ENCODE measurements around the gene CHST14. TPM values are rescaled to one million over a fixed set of nuclear protein-coding genes. Genes with fewer than 3 reads are reported as not detected.

CHST14 gene
- total RNA-seq, 1 donor from 2014 or later: 6.0 TPM

DNA sequence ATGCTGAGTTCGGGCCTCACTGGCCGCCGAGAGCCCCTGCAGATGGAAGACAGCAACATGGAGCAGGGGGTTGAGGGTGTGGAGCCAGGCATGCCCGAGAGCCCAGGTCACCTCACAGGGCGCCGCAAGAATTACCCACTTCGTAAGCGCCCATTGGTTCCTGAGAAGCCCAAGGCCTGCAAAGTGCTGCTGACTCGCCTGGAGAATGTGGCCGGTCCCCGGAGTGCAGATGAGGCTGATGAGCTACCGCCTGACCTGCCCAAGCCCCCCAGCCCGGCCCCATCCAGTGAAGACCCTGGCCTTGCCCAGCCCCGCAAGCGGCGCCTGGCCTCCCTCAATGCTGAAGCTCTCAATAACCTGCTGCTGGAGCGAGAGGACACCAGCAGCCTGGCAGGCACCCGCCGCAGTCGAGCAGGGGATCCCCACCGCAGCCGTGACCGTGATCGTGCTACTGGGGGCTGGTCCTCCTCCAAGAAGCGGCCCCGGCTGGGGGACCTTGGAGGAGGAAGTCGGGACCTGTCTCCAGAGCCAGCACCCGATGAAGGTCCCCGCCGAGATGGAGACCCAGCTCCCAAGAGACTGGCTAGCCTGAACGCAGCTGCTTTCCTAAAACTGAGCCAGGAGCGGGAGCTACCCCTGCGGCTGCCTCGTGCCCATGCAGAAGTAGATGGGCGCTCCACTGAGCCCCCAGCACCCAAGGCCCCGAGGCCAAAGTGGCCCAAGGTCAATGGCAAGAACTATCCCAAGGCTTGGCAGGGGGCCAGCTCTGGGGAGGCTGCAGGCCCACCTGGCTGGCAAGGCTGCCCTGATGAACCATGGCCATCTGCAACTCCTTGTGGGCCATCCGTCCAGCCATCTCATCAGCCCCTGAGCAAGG, 12.1 kb upstream of the CHST14 start:
- intact Hi-C loops (cut with micrococcal nuclease): no loop called here
- DNase-seq (no peak), ATAC-seq (no peak)

DNA sequence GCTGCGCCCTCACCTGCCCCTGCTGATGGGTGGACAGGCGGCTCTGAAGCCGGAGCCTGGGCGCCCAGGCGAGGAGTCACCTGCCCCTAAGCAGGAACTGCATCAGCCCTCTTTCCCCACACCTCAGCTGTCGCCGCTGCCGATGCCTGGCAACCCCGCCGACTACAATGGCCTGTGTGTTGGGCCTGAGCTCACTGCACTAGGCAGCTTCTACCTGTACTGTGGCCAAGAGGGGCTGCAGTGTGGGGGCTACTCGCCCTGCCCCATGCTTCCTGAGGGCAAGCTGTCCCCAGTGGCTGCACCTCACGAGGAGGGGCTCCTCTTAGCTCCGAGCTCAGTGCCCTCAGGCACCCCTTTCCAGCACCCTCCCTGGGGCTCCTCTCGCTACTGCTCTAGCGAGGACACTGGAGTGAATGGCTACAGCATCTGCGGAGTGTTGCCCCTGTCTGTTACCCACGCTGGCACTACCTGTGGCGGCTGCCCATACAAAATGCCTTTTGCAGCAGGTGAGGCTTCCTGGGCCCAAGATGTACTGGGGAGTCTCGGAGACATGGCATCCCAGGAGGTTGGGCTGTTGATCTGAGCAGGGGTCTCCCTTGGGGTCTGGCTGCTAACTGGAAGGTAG, 11.3 kb upstream of the CHST14 start:
- no peak for DNase-seq
- intact Hi-C loops (cut with micrococcal nuclease): no loop called here
- no peak for ATAC-seq

DNA sequence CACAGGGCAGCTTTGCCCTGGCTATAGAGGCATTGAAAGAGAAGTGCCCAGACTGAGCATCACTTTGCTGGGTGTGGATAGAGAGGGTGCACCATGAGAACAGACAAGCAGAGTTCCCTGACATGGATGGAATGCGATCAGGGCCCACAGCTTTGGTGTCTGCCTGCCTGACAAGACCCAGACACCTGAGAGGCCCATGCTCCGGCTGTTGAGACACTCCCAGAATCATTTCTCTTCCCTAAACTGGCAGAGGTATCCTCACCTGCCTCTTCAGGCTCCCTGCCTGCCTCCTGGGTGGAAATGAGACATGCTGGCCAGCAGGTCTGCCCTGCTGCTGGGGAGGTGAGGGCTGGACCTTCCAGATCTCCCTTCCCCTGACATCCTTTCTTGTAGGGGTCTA, 10.4 kb upstream of the CHST14 start:
- DNase-seq (no peak), ATAC-seq (no peak)
- intact Hi-C loops (cut with micrococcal nuclease): no loop called here

DNA sequence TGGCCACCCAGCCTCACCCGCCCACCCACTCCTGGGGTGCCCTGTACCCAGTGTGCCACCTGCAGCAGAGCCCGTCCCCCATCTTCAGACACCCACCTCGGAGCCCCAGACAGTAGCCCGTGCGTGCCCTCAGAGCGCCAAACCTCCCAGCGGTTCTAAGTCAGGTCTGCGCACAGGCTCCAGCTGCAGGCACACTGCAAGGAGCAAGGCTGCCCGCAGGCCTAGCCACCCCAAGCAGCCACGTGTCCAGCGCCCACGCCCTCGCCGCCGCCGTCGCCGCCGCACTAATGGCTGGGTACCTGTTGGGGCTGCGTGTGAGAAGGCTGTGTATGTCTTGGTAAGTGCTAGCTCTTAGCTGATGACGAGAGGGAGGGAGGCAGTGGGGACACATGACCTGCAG, 8.8 kb upstream of the CHST14 start:
- ATAC-seq: no peak
- no peak for DNase-seq
- intact Hi-C loops (cut with micrococcal nuclease): no loop called here

DNA sequence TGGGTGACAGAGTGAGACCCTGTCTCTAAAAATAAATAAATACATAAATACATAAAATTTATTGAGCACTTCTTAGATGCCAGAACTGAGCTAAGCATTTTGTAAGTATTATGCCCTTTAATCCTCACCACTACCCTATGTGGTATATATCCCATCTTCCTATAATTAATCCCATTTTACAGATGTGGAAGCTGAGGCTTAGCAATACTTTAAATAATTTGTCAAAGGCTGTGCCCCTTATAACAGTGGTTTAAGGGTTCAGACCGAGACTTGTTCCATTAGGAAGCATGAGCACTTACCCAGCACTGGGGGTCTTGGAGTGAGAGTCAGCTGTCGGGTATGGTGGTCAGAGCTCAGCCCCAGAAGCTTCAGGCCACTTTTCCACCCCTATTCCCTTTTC, 7.5 kb upstream of the CHST14 start:
- intact Hi-C loops (cut with micrococcal nuclease): no loop called here
- ATAC-seq (no peak), DNase-seq (no peak)

DNA sequence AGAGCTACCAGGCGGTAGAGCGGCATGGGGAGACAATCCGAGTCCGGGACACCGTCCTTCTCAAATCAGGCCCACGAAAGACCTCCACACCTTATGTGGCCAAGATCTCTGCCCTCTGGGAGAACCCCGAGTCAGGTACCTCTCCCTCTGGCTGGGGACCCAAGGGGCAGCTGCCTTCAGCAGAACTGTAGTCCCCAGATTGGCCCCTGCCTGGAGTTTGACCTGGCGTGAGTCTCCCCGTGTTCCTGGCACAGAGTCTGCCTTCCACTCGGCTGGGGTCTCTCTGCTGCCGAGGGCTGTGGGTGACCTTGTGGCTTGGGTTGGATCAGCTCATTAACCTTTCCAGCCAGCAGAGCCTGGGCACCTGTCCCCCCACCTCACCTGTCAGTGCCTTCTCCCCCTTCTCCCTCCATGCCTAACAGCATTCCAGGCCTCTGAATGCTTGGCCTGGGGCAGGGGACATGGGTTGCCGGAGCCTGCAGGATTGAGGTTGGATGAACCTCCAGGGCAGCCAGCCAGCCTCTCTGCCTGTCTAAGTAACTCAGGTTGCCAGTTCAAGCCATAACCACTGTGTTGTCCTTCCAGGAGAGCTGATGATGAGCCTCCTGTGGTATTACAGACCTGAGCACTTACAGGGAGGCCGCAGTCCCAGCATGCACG, 6.8 kb upstream of the CHST14 start:
- ATAC-seq (no peak), DNase-seq (no peak)
- intact Hi-C loops (cut with micrococcal nuclease): no loop called here

DNA sequence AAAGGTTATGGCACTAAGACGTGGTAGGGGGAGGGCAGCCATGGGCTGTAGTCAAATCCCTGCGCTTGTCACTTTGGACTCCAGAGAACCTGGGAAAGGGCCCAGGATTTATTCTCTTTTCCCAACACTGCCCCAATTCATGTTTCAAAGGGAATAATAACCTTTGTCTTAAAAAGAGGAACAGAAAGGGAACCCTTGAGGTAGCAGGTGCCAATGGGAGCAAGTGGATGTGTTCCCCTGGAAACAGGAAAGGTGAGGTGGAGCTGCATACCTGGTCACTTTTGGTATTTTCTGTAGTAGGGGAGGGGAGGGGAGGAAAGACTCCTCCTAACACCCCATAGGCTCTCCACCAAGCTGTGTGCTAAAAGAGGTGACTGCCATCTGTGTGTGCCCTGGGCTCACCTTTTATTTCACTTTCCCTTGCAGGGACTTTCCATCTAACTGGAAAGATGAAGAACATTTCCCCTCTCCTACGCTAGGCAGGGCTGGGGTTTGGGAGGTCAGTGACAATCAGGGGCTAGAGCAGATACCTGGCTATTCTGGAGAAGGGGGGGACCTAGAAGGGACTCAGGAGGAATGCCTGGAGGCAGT, 6.1 kb upstream of the CHST14 start:
- DNase-seq: no peak
- intact Hi-C loops (cut with micrococcal nuclease): no loop called here
- ATAC-seq: no peak

DNA sequence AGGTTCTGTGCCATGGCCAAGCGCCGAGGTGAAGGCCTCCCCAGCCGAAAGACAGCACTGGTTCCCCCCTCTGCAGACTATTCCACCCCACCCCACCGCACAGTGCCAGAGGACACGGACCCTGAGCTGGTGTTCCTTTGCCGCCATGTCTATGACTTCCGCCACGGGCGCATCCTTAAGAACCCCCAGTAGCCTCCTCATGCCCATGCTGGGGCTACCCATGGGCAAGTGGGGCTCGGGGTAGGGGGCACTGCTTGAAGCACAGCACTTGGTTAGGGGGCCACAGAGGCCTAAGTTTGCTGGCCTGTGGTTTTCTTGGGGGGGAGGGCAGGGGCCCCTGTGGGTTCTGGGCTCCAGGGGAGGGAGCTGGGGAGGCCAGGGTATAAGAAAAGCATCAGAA, 4.8 kb upstream of the CHST14 start:
- ATAC-seq (no peak), DNase-seq (no peak)
- intact Hi-C loops (cut with micrococcal nuclease): no loop called here

DNA sequence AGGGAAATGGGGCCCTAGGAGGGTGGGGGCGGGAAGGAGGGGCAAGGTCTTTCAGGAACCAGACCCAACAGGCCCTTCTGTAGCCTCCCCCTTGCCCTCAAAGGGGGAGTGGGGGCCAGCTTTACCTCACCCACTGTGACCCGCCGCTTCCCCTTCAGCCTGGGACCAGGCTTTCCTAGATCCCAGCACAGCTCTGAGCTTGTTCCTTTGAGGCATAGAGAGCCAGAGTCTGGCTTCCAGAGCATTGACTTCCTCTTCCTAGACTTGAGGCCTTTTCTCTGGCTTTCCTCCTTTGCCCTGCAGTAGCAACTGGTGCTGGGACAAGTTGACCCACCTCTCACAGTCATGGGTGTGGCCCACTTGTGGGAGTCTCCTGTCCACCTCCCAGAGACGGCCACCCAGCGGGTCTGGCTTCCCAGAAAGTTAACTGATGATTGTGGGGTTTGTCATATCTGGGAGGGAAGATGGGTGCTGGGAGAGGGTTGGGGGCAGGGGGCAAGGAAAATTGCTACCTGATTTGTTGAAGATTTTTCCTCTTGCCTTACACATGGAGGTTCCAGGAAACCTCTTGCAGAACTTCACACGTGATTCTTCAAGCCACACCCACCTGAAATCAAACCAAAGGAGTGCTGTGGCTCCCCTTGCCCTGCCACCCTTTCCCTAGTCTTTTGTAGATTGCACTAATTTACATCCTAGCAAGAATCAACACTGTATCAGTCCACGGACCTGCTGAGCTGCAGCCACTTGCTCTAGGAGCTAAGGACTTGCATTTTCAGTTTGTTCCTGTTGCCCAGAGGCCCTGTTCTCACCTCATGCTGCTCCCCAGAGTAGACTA, 4.1 kb upstream of the CHST14 start:
- DNase-seq: no peak
- intact Hi-C loops (cut with micrococcal nuclease): no loop called here
- no peak for ATAC-seq

DNA sequence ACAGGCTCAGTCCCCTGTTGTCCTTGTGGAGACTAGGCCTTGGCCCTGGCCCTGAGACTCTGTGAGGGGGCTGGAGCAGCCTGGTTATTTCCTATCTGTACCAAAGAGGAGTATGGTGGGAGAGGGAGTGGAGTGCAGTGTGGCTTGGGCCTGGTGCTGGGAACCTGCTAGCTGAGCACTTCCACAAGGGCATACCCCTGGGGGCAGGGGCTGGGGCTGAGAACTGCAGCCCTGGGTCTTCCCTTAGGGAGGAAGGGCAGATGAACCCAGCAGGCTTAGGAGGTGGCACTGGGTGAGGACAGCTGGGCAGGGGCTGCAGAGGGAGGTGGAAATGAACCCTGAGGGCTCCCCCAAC, 3.5 kb upstream of the CHST14 start:
- DNase-seq (no peak), ATAC-seq (no peak)
- intact Hi-C loops (cut with micrococcal nuclease): no loop called here

DNA sequence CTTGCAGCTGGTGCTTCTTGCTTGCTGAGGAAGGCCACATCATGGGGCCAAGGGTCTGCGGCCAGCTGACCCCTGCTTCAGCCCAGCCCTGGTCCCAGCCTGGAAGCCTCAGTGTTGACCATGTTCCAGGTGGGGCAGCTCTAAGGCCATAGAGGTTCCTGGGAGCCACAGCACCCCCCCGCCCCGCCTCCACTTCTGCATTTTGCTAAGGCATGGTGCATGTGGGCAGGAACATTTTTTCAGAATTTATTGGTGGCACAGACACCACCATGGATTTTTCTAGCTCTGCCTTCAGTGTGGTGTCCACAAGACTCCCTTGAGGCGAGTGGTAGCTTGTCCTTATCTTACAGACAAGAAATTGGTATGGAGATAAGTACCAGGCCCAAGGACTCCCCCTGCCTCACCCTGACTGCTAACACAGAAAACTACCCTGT, 1.9 kb upstream of the CHST14 start:
- intact Hi-C loops (cut with micrococcal nuclease): no loop called here

DNA sequence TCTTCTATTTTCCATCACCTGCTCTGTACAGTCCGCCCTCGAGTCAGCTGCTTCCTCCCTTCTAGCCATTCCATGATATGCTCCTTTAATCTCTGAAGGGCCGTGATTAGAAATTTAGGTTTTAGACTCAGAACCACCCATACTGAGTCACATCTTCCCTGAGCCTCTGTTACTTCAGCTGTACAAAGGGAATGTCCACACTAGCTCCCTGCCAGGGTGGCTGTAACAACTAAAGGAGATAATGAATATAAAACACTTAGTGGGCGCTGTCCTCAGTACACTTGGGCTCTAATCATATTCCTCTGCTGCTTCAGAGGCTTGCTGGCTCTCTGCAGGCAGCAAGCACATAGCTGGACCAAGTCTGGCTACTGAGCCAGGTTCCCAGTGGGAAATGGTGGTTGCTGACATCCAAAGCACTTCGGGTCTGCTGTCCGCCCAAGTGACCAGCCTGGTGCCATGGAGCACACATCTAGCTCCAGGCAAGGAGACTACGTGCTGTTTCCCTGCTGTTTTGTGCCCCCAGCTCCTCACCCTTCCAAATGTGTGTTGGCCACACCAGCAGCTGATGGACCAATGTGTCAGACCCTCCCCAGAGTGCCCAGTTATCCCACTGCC, 901 bp upstream of the CHST14 start:
- DNase-seq: no peak
- no peak for ATAC-seq
- intact Hi-C loops (cut with micrococcal nuclease): no loop called here

More for the DNA sequence above, 1.9 kb upstream of the CHST14 start:
- ATAC-seq (no peak), DNase-seq (no peak)

DNA sequence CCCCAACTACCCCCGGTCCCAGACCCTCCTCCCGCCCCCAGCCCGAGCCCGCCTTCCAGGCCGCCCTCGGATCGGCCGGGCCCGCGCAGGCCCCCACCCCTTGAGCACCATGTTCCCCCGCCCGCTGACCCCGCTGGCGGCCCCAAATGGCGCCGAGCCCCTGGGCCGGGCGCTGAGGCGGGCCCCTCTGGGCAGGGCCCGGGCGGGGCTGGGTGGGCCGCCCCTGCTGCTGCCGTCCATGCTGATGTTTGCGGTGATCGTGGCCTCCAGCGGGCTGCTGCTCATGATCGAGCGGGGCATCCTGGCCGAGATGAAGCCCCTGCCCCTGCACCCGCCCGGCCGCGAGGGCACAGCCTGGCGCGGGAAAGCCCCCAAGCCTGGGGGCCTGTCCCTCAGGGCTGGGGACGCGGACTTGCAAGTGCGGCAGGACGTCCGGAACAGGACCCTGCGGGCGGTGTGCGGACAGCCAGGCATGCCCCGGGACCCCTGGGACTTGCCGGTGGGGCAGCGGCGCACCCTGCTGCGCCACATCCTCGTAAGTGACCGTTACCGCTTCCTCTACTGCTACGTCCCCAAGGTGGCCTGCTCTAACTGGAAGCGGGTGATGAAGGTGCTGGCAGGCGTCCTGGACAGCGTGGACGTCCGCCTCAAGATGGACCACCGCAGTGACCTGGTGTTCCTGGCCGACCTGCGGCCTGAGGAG, 472 bp downstream of the CHST14 start:
- peak; percentile 60 for DNase-seq
- ATAC-seq: peak; percentile 70
- intact Hi-C loops (cut with micrococcal nuclease): no loop called here

DNA sequence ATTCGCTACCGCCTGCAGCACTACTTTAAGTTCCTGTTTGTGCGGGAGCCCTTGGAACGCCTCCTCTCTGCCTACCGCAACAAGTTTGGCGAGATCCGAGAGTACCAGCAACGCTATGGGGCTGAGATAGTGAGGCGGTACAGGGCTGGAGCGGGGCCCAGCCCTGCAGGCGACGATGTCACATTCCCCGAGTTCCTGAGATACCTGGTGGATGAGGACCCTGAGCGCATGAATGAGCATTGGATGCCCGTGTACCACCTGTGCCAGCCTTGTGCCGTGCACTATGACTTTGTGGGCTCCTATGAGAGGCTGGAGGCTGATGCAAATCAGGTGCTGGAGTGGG, 995 bp downstream of the CHST14 start:
- peak; percentile 47 for DNase-seq
- intact Hi-C loops (cut with micrococcal nuclease): no loop called here
- ATAC-seq: peak; percentile 29

DNA sequence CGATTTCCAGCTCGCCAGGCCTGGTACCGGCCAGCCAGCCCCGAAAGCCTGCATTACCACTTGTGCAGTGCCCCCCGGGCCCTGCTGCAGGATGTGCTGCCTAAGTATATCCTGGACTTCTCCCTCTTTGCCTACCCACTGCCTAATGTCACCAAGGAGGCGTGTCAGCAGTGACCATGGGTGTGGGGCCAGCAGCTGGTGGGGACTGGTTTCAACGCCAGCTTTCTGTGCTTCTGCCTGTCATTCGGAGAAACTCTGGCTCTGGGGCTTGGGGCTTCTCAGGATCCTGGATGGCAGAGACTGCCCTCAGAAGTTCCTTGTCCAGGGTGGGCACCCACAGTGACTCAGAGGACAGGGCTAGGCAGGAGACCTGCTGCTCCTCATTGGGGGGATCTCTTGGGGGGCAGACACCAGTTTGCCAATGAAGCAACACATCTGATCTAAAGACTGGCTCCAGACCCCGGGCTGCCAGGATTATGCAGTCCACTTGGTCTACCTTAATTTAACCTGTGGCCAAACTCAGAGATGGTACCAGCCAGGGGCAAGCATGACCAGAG, 1.5 kb downstream of the CHST14 start:
- DNase-seq (no peak), ATAC-seq (no peak)
- intact Hi-C loops (cut with micrococcal nuclease): no loop called here

DNA sequence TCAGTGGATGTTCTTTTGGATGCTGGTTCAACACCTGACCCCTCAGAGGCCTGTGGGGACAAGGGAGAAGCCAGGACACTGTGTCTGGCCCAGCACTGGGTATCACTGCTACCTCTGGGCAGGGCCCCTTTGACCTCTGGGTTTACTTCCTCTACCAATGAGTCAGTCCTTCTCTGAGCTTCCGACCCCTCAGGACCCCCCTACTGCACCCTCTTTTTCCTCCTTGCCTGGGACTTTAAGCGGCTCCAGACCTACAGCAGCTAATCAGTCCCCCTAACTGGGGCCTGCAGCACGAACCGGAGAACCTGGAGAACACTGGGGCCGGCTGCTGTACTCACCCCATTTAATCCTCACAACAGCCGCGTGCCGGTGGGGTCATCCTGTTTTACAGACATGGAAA, 3.8 kb downstream of the CHST14 start:
- DNase-seq (no peak), ATAC-seq (no peak)
- intact Hi-C loops (cut with micrococcal nuclease): no loop called here

DNA sequence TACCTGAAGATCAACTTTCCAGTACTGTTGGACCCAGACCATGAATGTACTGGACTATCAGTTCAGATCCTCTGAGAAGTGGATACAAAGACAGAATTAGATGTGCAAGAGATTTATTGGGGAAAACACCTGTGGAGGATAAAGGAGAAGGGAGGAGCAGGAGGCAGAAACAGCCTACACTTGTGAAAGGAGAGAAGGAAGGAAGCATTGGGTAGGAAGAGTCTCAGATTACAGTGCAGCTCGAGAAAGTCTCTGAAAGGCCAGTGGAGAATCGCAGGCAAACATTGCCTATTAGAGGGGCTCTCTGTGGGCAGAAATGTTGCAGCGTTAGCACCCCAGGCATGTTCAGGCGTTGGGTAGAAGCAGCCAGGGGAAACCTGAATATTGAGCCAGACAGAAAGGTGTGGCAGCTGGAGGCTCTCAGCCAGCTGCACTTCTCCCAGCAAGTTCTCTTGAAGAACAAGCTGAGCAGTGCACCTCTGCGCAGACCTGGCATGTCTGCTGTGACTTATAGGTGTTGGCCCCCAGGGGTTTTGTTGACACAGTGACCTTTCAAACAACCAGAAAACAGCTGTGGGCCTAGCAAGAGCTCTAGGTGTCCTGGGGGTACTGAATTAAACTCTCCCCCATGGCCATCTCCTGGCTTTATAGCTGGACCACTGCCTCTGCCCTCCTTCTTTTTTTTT, 7.0 kb downstream of the CHST14 start:
- no peak for ATAC-seq
- intact Hi-C loops (cut with micrococcal nuclease): no loop called here

DNA sequence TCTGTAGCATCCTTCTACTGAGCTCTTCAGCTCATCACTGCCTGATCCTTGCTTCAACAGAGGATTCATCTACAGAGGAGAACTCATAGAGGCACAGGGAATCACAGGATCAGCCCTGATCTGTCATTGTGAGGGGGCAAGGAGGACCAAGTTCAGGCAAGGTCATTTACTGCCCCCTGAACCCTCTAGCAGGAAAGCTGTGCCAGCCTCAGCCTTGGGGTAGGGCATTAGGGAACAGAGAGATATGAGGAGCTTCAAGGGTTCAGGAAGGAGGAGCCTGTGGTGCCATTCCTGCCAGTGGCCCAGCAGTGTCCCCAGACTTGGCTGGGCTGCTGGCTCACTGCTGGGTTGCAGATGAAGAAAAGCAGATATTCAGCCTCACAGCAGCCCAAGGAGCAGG, 8.2 kb downstream of the CHST14 start:
- intact Hi-C loops (cut with micrococcal nuclease): no loop called here
- ATAC-seq (no peak), DNase-seq (no peak)

More for the DNA sequence above, 7.0 kb downstream of the CHST14 start:
- no peak for DNase-seq

Measured in left ventricle myocardium superior (tissue), 1 donor.